BJ (cell line): ENCODE results near the gene ZNF474. TPM values are rescaled to one million over a fixed set of nuclear protein-coding genes. Genes with fewer than 3 reads are reported as not detected.

Experiments used
- CTCF ChIA-PET: fragments of 350-600 bp; formaldehyde crosslinking; extraction: SDS; loops from one replicate; lab custom pipeline; 2021; ENCODE audit warnings: antibody characterized with exemption, inconsistent platforms; lab: Yijun Ruan, JAX
- POLR2A ChIA-PET: fragments of 300-600 bp; sonication (Branson Sonifier 250); formaldehyde crosslinking; extraction: SDS; loops from one replicate; lab custom pipeline; 2021; ENCODE audit warnings: antibody characterized with exemption; lab: Charles Lee
- DNase-seq: peaks from one replicate; pipeline ENCODE4 v3.0.0-alpha.2; 2011; ENCODE audit warnings: low read depth
- H3K27me3 ChIP-seq: 2 replicates; pipeline ENCODE4 v1.6.0; 2011; ENCODE audit warnings: low read length; ENCODE audit not compliant: control insufficient read depth, insufficient read depth
- H3K36me3 ChIP-seq: 2 replicates; pipeline ENCODE4 v1.5.1; 2011; ENCODE audit warnings: low read length; ENCODE audit not compliant: control insufficient read depth, insufficient read depth
- H3K4me3 ChIP-seq: 2 replicates; pipeline ENCODE4 v1.5.1; 2011; ENCODE audit warnings: low read depth, mild to moderate bottlenecking, control low read depth, low read length
- polyA plus RNA-seq: library from polyadenylated mRNA; depleted of rRNA; stranded (reverse); fragments of >200 nt; gene quantifications from 2 replicates; pipeline ENCODE4 v1.2.3, GENCODE V29; 2011
- TF ChIP-seq, protein P1 (sequence below): IDR thresholded peaks from 2 replicates; pipeline ENCODE4 v1.5.1; 2011; ENCODE audit warnings: low read depth, mild to moderate bottlenecking, control low read depth, inconsistent platforms, low read length, moderate library complexity; ENCODE audit not compliant: insufficient read depth

The ZNF474 gene
- polyA plus RNA-seq, 1 experiment = 0.22 TPM

- POLR2A ChIA-PET = no interaction called here
- Histone ChIP-seq H3K36me3 (no peaks in the 10 kb centered on the region), H3K27me3 (no peaks in the 10 kb centered on the region), H3K4me3 (no peak overlapping the region)
- TF ChIP-seq, protein P1, sequence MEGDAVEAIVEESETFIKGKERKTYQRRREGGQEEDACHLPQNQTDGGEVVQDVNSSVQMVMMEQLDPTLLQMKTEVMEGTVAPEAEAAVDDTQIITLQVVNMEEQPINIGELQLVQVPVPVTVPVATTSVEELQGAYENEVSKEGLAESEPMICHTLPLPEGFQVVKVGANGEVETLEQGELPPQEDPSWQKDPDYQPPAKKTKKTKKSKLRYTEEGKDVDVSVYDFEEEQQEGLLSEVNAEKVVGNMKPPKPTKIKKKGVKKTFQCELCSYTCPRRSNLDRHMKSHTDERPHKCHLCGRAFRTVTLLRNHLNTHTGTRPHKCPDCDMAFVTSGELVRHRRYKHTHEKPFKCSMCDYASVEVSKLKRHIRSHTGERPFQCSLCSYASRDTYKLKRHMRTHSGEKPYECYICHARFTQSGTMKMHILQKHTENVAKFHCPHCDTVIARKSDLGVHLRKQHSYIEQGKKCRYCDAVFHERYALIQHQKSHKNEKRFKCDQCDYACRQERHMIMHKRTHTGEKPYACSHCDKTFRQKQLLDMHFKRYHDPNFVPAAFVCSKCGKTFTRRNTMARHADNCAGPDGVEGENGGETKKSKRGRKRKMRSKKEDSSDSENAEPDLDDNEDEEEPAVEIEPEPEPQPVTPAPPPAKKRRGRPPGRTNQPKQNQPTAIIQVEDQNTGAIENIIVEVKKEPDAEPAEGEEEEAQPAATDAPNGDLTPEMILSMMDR = no peak
- CTCF ChIA-PET = interaction anchor here (1.2 kb wide), 1 partner anchor 10 kb away, joined by 4 read pairs; no protein-coding TSS in a partner anchor
- no peak for DNase-seq
Measured at GRCh38 chr5:122118356-122118948, 10.9 kb upstream of the ZNF474 start.

- H3K36me3 ChIP-seq = no peaks in the 10 kb centered on the region
- CTCF ChIA-PET = no interaction called here
- TF ChIP-seq, protein P1 = no peak
- DNase-seq = no peak
- no peak overlapping the region for H3K4me3 ChIP-seq
- POLR2A ChIA-PET = no interaction called here
- H3K27me3 ChIP-seq = no peaks in the 10 kb centered on the region
Measured at GRCh38 chr5:122119205-122119604, 10.1 kb upstream of the ZNF474 start.

DNA sequence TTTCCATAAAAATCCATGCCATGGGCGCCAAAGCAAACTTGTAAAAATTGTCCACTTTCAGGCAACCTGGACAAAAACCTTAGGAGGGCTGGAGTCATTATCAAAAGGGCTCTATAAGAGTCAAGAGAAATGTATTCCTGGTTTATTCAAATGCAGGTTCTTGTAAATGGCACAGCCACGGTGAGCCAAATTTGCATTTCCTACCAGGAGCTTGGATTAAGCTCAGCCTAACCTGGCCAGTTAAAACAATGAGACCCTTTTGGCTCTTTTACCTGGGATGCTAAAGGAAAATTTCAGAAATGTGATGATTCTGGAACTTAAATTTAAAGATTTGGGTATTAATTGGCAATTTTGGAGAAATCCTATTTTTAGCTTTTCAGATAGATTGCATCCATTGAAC, 8.9 kb upstream of the ZNF474 start:
- TF ChIP-seq, protein P1 = no peak
- no peak for DNase-seq
- no peak overlapping the region for H3K4me3 ChIP-seq
- ChIA-PET POLR2A (no interaction called here), CTCF (interaction anchor here (0.7 to 0.8 kb wide), 2 partner anchors 29 to 153 kb away, joined by 3 read pairs; no protein-coding TSS in a partner anchor)
- no peaks in the 10 kb centered on the region for H3K36me3 ChIP-seq
- H3K27me3 ChIP-seq = no peaks in the 10 kb centered on the region

DNA sequence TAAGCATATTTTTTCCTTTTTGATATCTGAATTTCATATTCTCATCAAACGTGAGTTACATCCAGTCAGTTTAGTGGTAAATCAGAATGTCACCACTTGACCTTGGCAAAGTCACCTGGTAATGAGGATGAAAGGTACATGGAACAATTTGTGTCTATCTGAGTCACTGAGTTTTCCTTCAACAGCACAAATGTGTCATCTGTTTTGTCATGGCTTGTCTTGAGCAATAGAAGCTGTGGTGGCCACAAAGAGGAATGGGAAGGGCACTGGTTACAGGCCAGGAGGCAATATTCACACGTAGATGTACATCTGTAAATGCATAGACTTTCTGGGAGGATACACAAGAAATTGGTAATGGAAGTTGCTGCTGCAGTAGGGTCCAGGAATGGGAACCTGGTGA, 8.4 kb upstream of the ZNF474 start:
- H3K4me3 ChIP-seq = no peak overlapping the region
- ChIA-PET POLR2A (no interaction called here), CTCF (interaction anchor here (0.7 to 2.1 kb wide), 3 partner anchors 19 to 153 kb away, joined by 3 to 7 read pairs (median 3); no protein-coding TSS in a partner anchor)
- TF ChIP-seq, protein P1 = no peak
- DNase-seq = no peak
- H3K27me3 ChIP-seq = no peaks in the 10 kb centered on the region
- H3K36me3 ChIP-seq = no peaks in the 10 kb centered on the region

- DNase-seq = no peak
- TF ChIP-seq, protein P1 = no peak
- no peaks in the 10 kb centered on the region for H3K36me3 ChIP-seq
- CTCF ChIA-PET = interaction anchor here (2.1 kb wide), 1 partner anchor 20 kb away, joined by 7 read pairs; no protein-coding TSS in a partner anchor
- POLR2A ChIA-PET = no interaction called here
- no peaks in the 10 kb centered on the region for H3K27me3 ChIP-seq
- no peak overlapping the region for H3K4me3 ChIP-seq
Measured at GRCh38 chr5:122121479-122122465, 7.6 kb upstream of the ZNF474 start.
